HG03469 (cell line): Measurements from ENCODE around the gene B4GALT1.
"Not testable (repeated sequence)": the region's sequence is repeated elsewhere in the genome, so short reads cannot be mapped to it uniquely, and the experiment has no call there.

Experiments used
- ATAC-seq: cut with Tn5 transposase; IDR thresholded peaks from one replicate; pipeline ENCODE4 v1.9.1; 2021; ENCODE audit warnings: mild to moderate bottlenecking, moderate library complexity, moderate number of reproducible peaks; ENCODE audit not compliant: unreplicated experiment

Gene B4GALT1

GRCh38 chr9:33163433-33164137 is 3.6 kb downstream of the B4GALT1 start:
- ATAC-seq = no peak

GRCh38 chr9:33162721-33163311 is 4.3 kb downstream of the B4GALT1 start:
- ATAC-seq = no peak

- ATAC-seq = no peak
Observed at GRCh38 chr9:33161589-33162132, 5.5 kb downstream of the B4GALT1 start.

GRCh38 chr9:33161011-33161588 is 6.0 kb downstream of the B4GALT1 start:
- ATAC-seq = no peak

- not testable (repeated sequence) for ATAC-seq
Observed at GRCh38 chr9:33160446-33160845, 6.7 kb downstream of the B4GALT1 start.

- ATAC-seq = peak; percentile 23
Observed at GRCh38 chr9:33159777-33160127, 7.4 kb downstream of the B4GALT1 start.

GRCh38 chr9:33158843-33159776 is 8.0 kb downstream of the B4GALT1 start:
- ATAC-seq = no peak

GRCh38 chr9:33157960-33158842 is 8.9 kb downstream of the B4GALT1 start:
- no peak for ATAC-seq

- ATAC-seq = no peak
Observed at GRCh38 chr9:33155393-33155792, 11.7 kb downstream of the B4GALT1 start.

- no peak for ATAC-seq
Observed at GRCh38 chr9:33154371-33154770, 12.8 kb downstream of the B4GALT1 start.

- ATAC-seq = no peak
Observed at GRCh38 chr9:33153666-33154065, 13.5 kb downstream of the B4GALT1 start.

GRCh38 chr9:33153001-33153400 is 14.1 kb downstream of the B4GALT1 start:
- ATAC-seq = no peak

GRCh38 chr9:33151601-33152000 is 15.5 kb downstream of the B4GALT1 start:
- ATAC-seq = no peak

GRCh38 chr9:33151007-33151557 is 16.1 kb downstream of the B4GALT1 start:
- no peak for ATAC-seq

- no peak for ATAC-seq
Observed at GRCh38 chr9:33148367-33149014, 18.6 kb downstream of the B4GALT1 start.

GRCh38 chr9:33147416-33148169 is 19.5 kb downstream of the B4GALT1 start:
- no peak for ATAC-seq

GRCh38 chr9:33146298-33146697 is 20.8 kb downstream of the B4GALT1 start:
- ATAC-seq = no peak

GRCh38 chr9:33144551-33144950 is 22.6 kb downstream of the B4GALT1 start:
- ATAC-seq = no peak
